GM18517 (cell line): ENCODE measurements around the gene SCD.
A peak's percentile ranks its signal among the peaks of the same experiment; 100 is the strongest.
"Not testable (repeated sequence)": the region's sequence is repeated elsewhere in the genome, so short reads cannot be mapped to it uniquely, and the experiment has no call there.

Experiments
- ATAC-seq: cut with Tn5 transposase; IDR thresholded peaks from one replicate; pipeline ENCODE4 v1.9.1; 2021; ENCODE audit warnings: mild to moderate bottlenecking, moderate library complexity; ENCODE audit not compliant: unreplicated experiment

The SCD gene

GRCh38 chr10:100359529-100360150 is 12.6 kb downstream of the SCD start:
- ATAC-seq, result no peak

DNA sequence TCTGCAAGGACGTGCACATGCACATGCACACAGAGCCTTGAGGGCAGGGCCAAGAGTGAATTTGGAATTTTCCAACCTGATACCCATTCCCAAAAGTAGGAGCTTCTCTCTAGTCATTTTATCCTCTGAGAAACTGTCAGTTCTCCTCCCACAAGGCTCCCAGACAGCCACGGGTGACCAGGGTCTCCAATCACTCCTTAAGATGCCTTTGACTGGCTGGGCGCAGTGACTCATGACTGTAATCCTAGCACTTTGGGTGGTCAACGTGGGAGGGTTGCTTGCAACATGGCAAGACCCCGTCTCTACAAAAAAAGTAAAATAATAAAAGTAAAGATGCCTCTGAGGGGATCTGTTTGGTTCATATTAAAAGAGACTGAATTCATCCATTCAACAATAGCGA is 13.2 kb downstream of the SCD start:
- no peak for ATAC-seq

DNA sequence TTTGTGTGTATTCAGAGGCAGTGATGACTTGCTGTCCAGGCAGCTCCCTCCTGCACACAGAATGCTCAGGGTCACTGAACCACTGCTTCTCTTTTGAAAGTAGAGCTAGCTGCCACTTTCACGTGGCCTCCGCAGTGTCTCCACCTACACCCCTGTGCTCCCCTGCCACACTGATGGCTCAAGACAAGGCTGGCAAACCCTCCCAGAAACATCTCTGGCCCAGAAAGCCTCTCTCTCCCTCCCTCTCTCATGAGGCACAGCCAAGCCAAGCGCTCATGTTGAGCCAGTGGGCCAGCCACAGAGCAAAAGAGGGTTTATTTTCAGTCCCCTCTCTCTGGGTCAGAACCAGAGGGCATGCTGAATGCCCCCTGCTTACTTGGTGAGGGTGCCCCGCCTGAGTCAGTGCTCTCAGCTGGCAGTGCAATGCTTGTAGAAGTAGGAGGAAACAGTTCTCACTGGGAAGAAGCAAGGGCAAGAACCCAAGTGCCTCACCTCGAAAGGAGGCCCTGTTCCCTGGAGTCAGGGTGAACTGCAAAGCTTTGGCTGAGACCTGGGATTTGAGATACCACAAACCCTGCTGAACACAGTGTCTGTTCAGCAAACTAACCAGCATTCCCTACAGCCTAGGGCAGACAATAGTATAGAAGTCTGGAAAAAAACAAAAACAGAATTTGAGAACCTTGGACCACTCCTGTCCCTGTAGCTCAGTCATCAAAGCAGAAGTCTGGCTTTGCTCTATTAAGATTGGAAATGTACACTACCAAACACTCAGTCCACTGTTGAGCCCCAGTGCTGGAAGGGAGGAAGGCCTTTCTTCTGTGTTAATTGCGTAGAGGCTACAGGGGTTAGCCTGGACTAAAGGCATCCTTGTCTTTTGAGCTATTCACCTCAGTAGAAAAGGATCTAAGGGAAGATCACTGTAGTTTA is 15.8 kb downstream of the SCD start:
- ATAC-seq, result no peak

DNA sequence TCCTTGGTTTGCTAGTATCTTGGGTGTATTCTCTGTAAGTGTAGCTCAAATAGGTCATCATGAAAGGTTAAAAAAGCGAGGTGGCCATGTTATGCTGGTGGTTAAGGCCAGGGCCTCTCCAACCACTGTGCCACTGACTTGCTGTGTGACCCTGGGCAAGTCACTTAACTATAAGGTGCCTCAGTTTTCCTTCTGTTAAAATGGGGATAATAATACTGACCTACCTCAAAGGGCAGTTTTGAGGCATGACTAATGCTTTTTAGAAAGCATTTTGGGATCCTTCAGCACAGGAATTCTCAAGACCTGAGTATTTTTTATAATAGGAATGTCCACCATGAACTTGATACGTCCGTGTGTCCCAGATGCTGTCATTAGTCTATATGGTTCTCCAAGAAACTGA is 17.1 kb downstream of the SCD start:
- no peak for ATAC-seq

GRCh38 chr10:100364735-100365391 is 17.8 kb downstream of the SCD start:
- no peak for ATAC-seq

DNA sequence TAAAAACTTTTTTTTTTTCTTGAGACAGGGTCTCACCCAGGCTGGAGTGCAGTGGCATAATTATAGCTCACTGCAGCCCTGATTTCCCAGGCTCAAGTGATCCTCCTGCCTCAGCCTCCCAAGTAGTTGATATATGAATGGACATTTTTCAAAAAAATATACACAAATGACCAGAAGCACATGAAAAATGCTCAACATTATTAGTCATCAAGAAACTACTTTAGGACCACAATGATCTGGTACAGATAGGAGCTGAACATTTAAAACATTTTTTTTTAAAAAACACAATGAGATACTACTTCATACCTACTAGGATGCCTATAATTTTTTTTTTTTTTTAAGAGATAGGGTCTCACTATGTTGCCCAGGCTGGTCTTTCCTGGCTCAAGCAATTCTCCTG is 21.7 kb downstream of the SCD start:
- no peak for ATAC-seq

GRCh38 chr10:100370714-100371481 is 23.9 kb downstream of the SCD start:
- ATAC-seq, result no peak

DNA sequence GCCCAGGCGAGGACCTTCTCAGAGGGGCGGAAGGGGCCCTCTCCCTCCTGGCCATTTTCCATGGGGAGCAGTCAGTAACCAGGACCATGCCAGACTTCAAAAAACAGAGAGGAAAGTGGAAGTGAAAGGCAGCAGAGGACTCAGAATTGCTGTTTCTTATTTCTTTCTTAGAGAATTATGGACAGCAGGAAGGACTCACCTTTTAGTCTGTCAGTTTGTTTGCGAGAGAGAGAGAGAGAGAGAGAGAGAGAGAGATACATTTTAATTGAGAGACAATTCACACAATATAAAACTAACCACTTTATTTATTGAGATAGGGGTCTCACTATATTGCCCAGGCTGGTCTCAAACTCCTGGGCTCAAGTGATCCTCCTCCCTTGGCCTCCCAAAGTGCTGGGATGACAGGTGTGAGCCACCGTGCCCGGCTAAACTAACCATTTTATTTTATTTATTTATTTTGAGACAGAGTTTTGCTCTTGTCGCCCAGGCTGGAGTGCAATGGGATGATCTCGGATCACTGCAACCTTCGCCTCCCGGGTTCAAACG is 24.5 kb downstream of the SCD start:
- ATAC-seq, result no peak

GRCh38 chr10:100372415-100373297 is 25.6 kb downstream of the SCD start:
- ATAC-seq, result no peak

DNA sequence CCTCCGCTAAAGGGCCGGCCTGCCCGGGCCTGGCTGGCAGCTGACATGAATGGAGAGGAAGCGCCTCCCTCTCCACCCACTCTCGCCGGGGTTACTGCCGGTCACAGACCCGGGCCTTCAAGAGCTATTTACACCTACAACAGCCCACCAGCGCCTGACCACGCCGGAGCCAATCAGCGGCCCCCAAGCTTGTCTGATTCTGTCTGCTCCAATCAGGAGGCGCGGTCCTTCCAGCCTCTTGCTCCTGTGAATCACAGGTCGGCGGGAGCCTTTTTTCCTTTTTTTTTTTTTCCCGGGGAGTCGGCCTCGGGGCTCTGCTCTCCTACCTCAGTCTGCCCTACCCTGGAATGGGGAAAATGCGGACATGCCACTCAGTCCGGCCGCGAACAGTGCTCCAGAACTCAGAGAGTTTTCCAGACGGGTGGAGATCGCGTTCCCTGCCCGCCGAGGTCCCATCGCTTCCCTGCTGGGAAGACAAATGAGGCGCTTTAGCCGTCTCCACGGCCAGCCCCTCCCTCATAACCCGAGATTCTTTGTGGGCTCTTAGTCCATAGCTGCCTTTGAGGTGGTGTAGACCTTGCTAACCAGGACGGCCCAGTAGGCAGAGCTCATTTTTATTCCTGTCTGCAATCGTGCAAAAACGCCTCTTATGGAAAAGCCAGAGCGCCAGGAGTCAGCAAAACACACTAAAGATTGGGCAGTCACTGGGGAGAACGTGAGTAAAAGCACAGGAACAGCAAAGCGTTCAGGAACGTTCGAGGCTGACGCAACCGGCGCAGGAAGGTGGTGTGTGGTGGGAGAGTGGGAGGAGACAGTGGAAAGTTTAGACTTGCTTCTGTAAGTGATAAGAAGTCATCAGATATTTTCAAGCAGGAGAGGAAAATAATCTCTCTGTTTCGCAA is 26.5 kb downstream of the SCD start:
- peak; percentile 96 for ATAC-seq

- no peak for ATAC-seq
Measured at GRCh38 chr10:100374200-100374655, 27.2 kb downstream of the SCD start.

DNA sequence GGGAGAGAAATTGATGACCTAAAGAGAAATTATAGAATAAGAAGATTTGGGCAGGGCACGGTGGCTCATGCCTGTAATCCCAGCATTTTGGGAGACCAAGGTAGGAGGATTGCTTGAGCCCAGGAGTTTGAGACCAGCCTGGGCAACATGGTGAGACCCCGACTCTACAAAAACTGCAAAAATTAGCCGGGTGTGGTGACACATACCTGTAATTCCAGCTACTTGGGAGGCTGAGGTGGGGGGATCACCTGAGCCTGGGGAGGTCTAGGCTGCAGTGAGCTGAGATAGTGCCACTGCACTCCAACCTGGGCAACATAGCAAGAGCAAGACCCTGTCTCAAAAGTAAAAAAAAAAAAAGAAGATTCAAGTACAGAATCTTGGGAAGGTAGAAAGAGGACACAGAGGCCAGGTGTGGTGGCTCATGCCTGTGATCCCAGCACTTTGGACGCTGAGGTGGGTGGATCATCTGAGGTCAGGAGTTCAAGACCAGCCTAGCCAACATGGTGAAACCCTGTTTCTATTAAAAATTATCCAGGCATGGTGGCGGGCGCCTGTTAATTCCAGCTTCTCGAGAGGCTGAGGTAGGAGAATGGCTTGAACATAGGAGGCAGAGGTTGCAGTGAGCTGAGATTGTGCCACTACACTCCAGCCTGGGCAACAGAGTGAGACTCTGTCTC is 27.8 kb downstream of the SCD start:
- not testable (repeated sequence) for ATAC-seq

GRCh38 chr10:100376656-100377055 is 29.6 kb downstream of the SCD start:
- not testable (repeated sequence) for ATAC-seq

DNA sequence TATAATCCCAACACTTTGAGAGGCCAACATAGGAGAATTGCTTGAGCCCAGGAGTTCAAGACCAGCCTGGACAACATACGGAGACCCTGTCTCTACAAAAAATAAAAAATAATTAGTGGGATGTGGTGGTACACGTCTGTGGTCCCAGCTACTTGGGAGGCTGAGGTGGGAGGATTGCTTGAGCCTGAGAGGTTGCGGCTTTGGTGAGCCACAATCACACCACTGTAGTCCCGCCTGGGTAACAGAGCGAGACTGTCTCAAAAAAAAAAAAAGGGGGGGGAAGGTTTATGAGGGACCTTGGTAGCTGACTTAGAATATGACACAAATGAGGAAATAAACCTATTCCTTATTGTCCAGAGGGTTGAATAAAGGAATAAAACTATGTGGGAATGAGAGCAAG is 30.8 kb downstream of the SCD start:
- ATAC-seq, result no peak

- ATAC-seq, result no peak
Measured at GRCh38 chr10:100380400-100380799, 33.4 kb downstream of the SCD start.

GRCh38 chr10:100382553-100382952 is 35.5 kb downstream of the SCD start:
- ATAC-seq, result no peak

DNA sequence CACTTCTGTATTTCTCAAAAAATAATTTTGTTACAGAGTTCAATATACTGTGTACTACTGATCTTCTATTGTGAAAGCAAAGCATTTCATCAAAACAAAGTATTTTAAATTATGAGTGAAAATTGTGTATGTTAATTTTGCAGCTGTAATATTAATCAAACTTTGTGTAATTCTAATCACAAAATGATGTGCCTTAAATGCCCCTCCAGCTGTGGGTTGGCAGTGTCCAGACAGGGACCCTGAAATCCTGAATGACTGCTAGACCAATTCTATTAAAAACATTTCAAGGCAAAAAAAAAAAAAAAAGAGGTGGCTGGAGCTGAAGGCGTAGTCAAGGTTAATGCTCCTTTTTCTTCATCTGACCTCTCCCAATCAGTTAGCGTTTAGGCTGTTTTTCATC is 36.2 kb downstream of the SCD start:
- no peak for ATAC-seq
